Activated T-cell treated with anti-CD3 and anti-CD28 coated beads for 4 hours (primary cell): ENCODE measurements around the gene MARK3.

Experiments used
- DNase-seq: peaks from one replicate; pipeline ENCODE4 v3.0.0-alpha.2; 2020

MARK3 gene

GRCh38 chr14:103442288-103442687 lies 57.1 kb downstream of the MARK3 start:
- DNase-seq = no peak

GRCh38 chr14:103443111-103443510 lies 57.9 kb downstream of the MARK3 start:
- no peak for DNase-seq

GRCh38 chr14:103444837-103445524 lies 59.8 kb downstream of the MARK3 start:
- no peak for DNase-seq

GRCh38 chr14:103445806-103446205 lies 60.6 kb downstream of the MARK3 start:
- no peak for DNase-seq

- DNase-seq = no peak
These were observed 62.9 kb downstream of the MARK3 start for GRCh38 chr14:103448097-103448496.

- no peak for DNase-seq
These were observed 64.5 kb downstream of the MARK3 start for GRCh38 chr14:103449634-103450161.

GRCh38 chr14:103450416-103450815 lies 65.2 kb downstream of the MARK3 start:
- no peak for DNase-seq

GRCh38 chr14:103451401-103451800 lies 66.2 kb downstream of the MARK3 start:
- DNase-seq = no peak

- DNase-seq = no peak
These were observed 68.6 kb downstream of the MARK3 start for GRCh38 chr14:103453791-103454190.

- no peak for DNase-seq
These were observed 71.1 kb downstream of the MARK3 start for GRCh38 chr14:103456167-103456835.

GRCh38 chr14:103460415-103460814 lies 75.2 kb downstream of the MARK3 start:
- no peak for DNase-seq

- DNase-seq = no peak
These were observed 77.9 kb downstream of the MARK3 start for GRCh38 chr14:103463149-103463548.

GRCh38 chr14:103463851-103464250 lies 78.6 kb downstream of the MARK3 start:
- DNase-seq = no peak

GRCh38 chr14:103472939-103473338 lies 87.7 kb downstream of the MARK3 start:
- DNase-seq = no peak

- DNase-seq = no peak
These were observed 89.7 kb downstream of the MARK3 start for GRCh38 chr14:103474893-103475292.

GRCh38 chr14:103476065-103476464 lies 90.8 kb downstream of the MARK3 start:
- DNase-seq = no peak

GRCh38 chr14:103476631-103477030 lies 91.4 kb downstream of the MARK3 start:
- no peak for DNase-seq

- no peak for DNase-seq
These were observed 95.4 kb downstream of the MARK3 start for GRCh38 chr14:103480595-103480994.

GRCh38 chr14:103483600-103483999 lies 98.4 kb downstream of the MARK3 start:
- DNase-seq = no peak

- DNase-seq = no peak
These were observed 100.3 kb downstream of the MARK3 start for GRCh38 chr14:103485504-103485903.

GRCh38 chr14:103488071-103488470 lies 102.9 kb downstream of the MARK3 start:
- no peak for DNase-seq

GRCh38 chr14:103488960-103489359 lies 103.7 kb downstream of the MARK3 start:
- no peak for DNase-seq

GRCh38 chr14:103489621-103490020 lies 104.4 kb downstream of the MARK3 start:
- DNase-seq = no peak

- no peak for DNase-seq
These were observed 106.5 kb downstream of the MARK3 start for GRCh38 chr14:103491691-103492090.
